OCI-LY3 (cell line): ENCODE data around the gene UPP1.

ENCODE experiments used
- EZH2phosphoT487 ChIP-seq: fragments of 200-600 bp; shearing (Covaris generic); IDR thresholded peaks from 2 replicates; pipeline ENCODE4 v1.6.1; 2018; ENCODE audit warnings: antibody characterized with exemption, mixed run types, low read depth
- TF ChIP-seq, protein P1 (sequence below): fragments of 200-600, 300-600 bp; sonication (generic); IDR thresholded peaks from 2 replicates; pipeline ENCODE4 v1.5.1; 2014; ENCODE audit warnings: antibody characterized with exemption, low read length, low read depth

DNA sequence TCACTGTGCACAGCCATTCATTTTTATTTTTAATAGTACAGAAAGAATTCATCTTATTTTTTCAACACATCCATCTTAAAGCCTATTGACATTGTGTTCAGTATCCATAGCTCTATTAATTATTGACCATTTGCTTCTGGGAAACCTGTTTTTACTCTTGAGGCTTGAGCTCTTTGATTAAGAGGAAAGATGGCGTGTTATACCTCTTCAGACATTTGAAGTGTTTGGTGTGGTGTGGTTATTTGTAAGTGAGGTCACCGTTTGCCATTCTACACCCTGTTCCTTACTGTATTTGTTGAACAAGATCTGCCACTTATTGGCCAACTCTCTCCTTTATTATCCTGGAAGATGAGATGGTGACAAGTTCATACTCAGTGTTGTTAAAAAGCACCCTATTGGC lies 35.3 kb upstream of the UPP1 start:
- TF ChIP-seq, protein P1, sequence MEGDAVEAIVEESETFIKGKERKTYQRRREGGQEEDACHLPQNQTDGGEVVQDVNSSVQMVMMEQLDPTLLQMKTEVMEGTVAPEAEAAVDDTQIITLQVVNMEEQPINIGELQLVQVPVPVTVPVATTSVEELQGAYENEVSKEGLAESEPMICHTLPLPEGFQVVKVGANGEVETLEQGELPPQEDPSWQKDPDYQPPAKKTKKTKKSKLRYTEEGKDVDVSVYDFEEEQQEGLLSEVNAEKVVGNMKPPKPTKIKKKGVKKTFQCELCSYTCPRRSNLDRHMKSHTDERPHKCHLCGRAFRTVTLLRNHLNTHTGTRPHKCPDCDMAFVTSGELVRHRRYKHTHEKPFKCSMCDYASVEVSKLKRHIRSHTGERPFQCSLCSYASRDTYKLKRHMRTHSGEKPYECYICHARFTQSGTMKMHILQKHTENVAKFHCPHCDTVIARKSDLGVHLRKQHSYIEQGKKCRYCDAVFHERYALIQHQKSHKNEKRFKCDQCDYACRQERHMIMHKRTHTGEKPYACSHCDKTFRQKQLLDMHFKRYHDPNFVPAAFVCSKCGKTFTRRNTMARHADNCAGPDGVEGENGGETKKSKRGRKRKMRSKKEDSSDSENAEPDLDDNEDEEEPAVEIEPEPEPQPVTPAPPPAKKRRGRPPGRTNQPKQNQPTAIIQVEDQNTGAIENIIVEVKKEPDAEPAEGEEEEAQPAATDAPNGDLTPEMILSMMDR = no peak
- TF ChIP-seq EZH2phosphoT487 = no peak
